Gastrocnemius medialis (tissue), 4 donors: ENCODE data around the gene COL28A1.

Experiments
- POLR2A ChIP-seq, 2 donors: fragments of 450-650 bp; IDR thresholded peaks; one replicate each; pipeline ENCODE4 v1.6.1; 2017; ENCODE audit warnings: antibody characterized with exemption in 2 of 2, mild to moderate bottlenecking in 2 of 2, moderate library complexity in 2 of 2
- TF ChIP-seq, protein P1 (sequence below), 5 experiments: fragments of 450-650 bp in 3 of 5; fragments of 200-600 bp in 2 of 5; sonication (generic) in 2 of 5; IDR thresholded peaks in 4 of 5; conservative IDR thresholded peaks in 1 of 5; 1 replicate in 4 of 5; 2 replicates in 1 of 5; pipeline ENCODE4 v1.5.1; 2016 to 2019; ENCODE audit warnings: antibody characterized with exemption in 5 of 5, mild to moderate bottlenecking in 3 of 5, moderate library complexity in 3 of 5

DNA sequence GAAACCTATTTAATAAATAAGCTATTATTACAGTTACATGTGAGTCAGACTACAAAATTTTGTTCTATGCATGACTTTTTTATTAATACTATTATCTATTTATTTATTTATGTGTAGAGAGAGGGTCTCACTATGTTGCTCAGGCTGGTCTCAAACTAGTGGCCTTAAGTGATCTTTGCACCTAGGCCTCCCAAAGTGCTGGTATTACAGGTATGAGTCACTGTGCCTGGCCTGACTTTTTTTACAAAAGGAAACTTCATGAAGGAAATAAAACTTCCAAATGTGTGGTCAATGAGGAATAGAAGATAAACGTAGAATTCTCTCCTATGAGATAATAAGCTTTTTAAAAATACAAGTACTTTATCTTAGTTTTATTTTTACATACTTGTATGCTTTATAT is 19.0 kb downstream of the COL28A1 start:
- TF ChIP-seq, protein P1, sequence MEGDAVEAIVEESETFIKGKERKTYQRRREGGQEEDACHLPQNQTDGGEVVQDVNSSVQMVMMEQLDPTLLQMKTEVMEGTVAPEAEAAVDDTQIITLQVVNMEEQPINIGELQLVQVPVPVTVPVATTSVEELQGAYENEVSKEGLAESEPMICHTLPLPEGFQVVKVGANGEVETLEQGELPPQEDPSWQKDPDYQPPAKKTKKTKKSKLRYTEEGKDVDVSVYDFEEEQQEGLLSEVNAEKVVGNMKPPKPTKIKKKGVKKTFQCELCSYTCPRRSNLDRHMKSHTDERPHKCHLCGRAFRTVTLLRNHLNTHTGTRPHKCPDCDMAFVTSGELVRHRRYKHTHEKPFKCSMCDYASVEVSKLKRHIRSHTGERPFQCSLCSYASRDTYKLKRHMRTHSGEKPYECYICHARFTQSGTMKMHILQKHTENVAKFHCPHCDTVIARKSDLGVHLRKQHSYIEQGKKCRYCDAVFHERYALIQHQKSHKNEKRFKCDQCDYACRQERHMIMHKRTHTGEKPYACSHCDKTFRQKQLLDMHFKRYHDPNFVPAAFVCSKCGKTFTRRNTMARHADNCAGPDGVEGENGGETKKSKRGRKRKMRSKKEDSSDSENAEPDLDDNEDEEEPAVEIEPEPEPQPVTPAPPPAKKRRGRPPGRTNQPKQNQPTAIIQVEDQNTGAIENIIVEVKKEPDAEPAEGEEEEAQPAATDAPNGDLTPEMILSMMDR (IDR thresholded peaks at IDR 0.05 in 4 of 5, conservative IDR thresholded peaks at IDR 0.05 in 1 of 5): no peak
- TF ChIP-seq POLR2A (IDR thresholded peaks at IDR 0.05): no peak
